ENCODE data around the gene PANK3.

DNA sequence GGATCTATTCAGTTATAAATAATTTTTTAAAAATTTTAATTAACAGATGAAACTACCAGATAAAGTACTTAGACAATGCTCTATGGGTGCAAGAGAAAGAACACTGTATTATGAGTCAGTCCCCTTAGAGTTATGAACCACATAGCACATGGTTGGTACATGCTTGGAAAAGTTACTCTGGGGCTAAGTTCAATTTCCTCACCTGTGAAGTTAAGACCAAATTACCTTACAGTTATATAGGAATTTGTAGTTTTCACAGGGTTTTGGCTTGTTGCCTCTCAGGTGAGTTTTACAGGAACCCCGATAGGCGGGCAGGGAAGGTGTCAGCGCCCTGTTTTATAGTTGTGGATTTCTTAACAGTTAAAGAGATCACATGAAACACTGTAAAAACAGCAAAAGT is 1.2 kb downstream of the PANK3 start:
- TF ChIP-seq, protein P1, sequence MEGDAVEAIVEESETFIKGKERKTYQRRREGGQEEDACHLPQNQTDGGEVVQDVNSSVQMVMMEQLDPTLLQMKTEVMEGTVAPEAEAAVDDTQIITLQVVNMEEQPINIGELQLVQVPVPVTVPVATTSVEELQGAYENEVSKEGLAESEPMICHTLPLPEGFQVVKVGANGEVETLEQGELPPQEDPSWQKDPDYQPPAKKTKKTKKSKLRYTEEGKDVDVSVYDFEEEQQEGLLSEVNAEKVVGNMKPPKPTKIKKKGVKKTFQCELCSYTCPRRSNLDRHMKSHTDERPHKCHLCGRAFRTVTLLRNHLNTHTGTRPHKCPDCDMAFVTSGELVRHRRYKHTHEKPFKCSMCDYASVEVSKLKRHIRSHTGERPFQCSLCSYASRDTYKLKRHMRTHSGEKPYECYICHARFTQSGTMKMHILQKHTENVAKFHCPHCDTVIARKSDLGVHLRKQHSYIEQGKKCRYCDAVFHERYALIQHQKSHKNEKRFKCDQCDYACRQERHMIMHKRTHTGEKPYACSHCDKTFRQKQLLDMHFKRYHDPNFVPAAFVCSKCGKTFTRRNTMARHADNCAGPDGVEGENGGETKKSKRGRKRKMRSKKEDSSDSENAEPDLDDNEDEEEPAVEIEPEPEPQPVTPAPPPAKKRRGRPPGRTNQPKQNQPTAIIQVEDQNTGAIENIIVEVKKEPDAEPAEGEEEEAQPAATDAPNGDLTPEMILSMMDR (IDR thresholded peaks at IDR 0.05; ENCODE audit: insufficient read depth, low read depth, low read length): no peak
- no peak for TF ChIP-seq EZH2 (IDR thresholded peaks at IDR 0.05; ENCODE audit: insufficient read depth, low read length)

Data from astrocyte (in vitro differentiated cells and primary cell).